HG03469 (cell line): ENCODE measurements around the gene CFAP70.

Source experiments
- ATAC-seq: cut with Tn5 transposase; IDR thresholded peaks from one replicate; pipeline ENCODE4 v1.9.1; 2021; ENCODE audit warnings: mild to moderate bottlenecking, moderate library complexity, moderate number of reproducible peaks; ENCODE audit not compliant: unreplicated experiment

Gene CFAP70

GRCh38 chr10:73218431-73219191 lies 140.1 kb downstream of the CFAP70 start:
- ATAC-seq: no peak

- ATAC-seq: no peak
These were observed 141.0 kb downstream of the CFAP70 start for GRCh38 chr10:73217628-73218027.

- no peak for ATAC-seq
These were observed 142.9 kb downstream of the CFAP70 start for GRCh38 chr10:73215749-73216148.

- ATAC-seq: no peak
These were observed 147.4 kb downstream of the CFAP70 start for GRCh38 chr10:73211106-73211811.

GRCh38 chr10:73210395-73211105 lies 148.1 kb downstream of the CFAP70 start:
- no peak for ATAC-seq

- ATAC-seq: no peak
These were observed 149.0 kb downstream of the CFAP70 start for GRCh38 chr10:73209705-73210104.

- no peak for ATAC-seq
These were observed 150.8 kb downstream of the CFAP70 start for GRCh38 chr10:73207883-73208282.

GRCh38 chr10:73206385-73206784 lies 152.3 kb downstream of the CFAP70 start:
- no peak for ATAC-seq

- ATAC-seq: no peak
These were observed 152.8 kb downstream of the CFAP70 start for GRCh38 chr10:73205890-73206289.

- no peak for ATAC-seq
These were observed 153.6 kb downstream of the CFAP70 start for GRCh38 chr10:73205081-73205480.
